Measurements from ENCODE around the gene GLS. TPM values are rescaled to one million over a fixed set of nuclear protein-coding genes. Genes with fewer than 3 reads are reported as not detected.

GLS gene
- total RNA-seq, 2 experiments from 2014 or later: 218 to 227 TPM

- H3K4me3 Mint-ChIP-seq: no peak overlapping the region
- ATAC-seq (no peak), DNase-seq (no peak)
- no peak overlapping the region for H3K27ac Mint-ChIP-seq
- ChIA-PET CTCF (interaction anchor here (1.2 to 2.7 kb wide), 6 partner anchors 8 to 262 kb away, joined by 3 to 8 read pairs (median 6); no protein-coding TSS in a partner anchor), POLR2A (interaction anchor here (1.3 to 2.4 kb wide), 2 partner anchors 11 to 43 kb away, joined by 3 to 34 read pairs; partner anchors contain the start of gene GLS)
- H3K36me3 Mint-ChIP-seq (ENCODE audit: low read depth): peaks cover 56% of the 10 kb centered on the region
- no peak for TF ChIP-seq CTCF (IDR thresholded peaks at IDR 0.05)
- H3K9me3 Mint-ChIP-seq: no peaks in the 10 kb centered on the region
- H3K27me3 Mint-ChIP-seq: no peaks in the 10 kb centered on the region
- intact Hi-C loops (cut with micrococcal nuclease): no loop called here
- H3K4me1 Mint-ChIP-seq (ENCODE audit: low read depth): peaks cover 67% of the 10 kb centered on the region
These were observed 12.5 kb downstream of the GLS start for GRCh38 chr2:190893157-190893556.

- Mint-ChIP-seq H3K4me3 (no peak overlapping the region), H3K27me3 (no peaks in the 10 kb centered on the region), H3K9me3 (no peaks in the 10 kb centered on the region), H3K36me3 (ENCODE audit: low read depth) (peaks cover 42% of the 10 kb centered on the region), H3K4me1 (ENCODE audit: low read depth) (peaks cover 40% of the 10 kb centered on the region), H3K27ac (peak overlapping the region; percentile 39)
- CTCF ChIA-PET: no interaction called here
- no peak for DNase-seq
- no peak for TF ChIP-seq CTCF (IDR thresholded peaks at IDR 0.05)
- POLR2A ChIA-PET: no interaction called here
- no peak for ATAC-seq
- intact Hi-C loops (cut with micrococcal nuclease): no loop called here
These were observed 15.9 kb downstream of the GLS start for GRCh38 chr2:190896477-190896876.

DNA sequence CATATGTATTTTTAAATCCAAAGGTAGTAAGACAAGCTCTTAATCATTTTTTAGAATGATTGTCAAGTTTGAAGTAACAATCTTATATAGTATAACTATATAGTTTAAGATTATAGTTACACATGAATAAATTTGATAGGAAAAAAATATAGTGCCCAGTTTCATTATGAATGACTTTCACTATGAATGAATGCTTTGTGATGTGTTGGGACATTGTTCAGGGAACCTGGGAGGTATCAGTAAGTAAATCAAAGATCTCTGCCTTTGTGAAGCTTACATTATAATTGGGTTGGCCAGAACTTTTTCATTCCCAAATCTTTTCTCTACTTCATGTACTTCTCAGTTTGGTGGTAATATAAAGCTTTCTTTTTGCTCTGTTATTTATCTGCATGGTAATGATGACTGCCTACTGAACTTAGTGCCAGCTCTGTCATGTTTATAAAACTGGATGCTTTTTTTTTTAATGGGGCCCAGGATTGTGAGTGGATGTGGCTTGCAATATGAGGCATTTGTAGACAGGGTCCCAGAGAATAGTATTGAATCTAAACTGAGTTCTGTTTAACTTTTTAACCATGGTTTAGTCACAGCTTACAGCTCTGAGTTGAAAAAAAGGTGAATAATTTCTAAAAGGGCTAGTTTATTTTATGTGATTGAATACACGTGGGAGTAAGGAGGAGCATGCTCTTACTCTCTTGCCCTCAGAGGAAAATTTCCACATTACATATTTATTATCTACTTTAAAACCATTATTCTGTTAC is 23.3 kb downstream of the GLS start:
- H3K27me3 Mint-ChIP-seq: no peaks in the 10 kb centered on the region
- peak; percentile 75 for ATAC-seq
- TF ChIP-seq CTCF (IDR thresholded peaks at IDR 0.05): no peak
- CTCF ChIA-PET: interaction anchor here (0.6 to 1.3 kb wide), 6 partner anchors 16 to 110 kb away, joined by 3 to 8 read pairs (median 3); no protein-coding TSS in a partner anchor
- POLR2A ChIA-PET: interaction anchor here (0.7 to 1.3 kb wide), 4 partner anchors 17 to 70 kb away, joined by 3 to 6 read pairs (median 3); partner anchors contain the start of gene GLS
- intact Hi-C loops (cut with micrococcal nuclease): no loop called here
- H3K27ac Mint-ChIP-seq: peak overlapping the region; percentile 56
- H3K36me3 Mint-ChIP-seq (ENCODE audit: low read depth): peaks cover 44% of the 10 kb centered on the region
- no peaks in the 10 kb centered on the region for H3K9me3 Mint-ChIP-seq
- peaks cover 41% of the 10 kb centered on the region for H3K4me1 Mint-ChIP-seq (ENCODE audit: low read depth)
- DNase-seq: no peak
- H3K4me3 Mint-ChIP-seq: no peak overlapping the region

DNA sequence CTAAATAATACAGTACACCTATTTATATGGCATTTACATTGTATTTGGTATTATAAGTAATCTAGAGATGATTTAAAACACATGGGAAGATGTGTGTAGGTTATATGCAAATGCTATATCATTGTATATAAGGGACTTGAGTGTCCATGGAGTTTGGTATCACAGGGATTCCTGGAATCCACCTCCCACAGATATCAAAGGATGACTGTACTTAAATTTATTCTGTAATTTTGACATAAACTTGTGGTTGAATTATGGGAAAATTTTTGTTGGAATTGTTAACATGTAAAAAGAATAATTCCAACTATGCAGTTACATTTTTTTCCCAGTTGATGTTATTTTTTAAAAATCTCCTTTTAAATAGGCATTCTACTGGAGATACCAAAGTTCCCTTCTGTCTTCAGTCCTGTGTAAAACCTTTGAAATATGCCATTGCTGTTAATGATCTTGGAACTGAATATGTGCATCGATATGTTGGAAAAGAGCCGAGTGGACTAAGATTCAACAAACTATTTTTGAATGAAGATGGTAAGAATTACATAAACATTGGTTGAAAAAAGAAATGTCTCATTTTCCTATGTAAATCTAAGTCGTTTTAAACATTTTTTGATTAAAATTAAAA is 24.1 kb downstream of the GLS start:
- intact Hi-C loops (cut with micrococcal nuclease): no loop called here
- Mint-ChIP-seq H3K36me3 (ENCODE audit: low read depth) (peaks cover 47% of the 10 kb centered on the region), H3K27me3 (no peaks in the 10 kb centered on the region), H3K4me3 (no peak overlapping the region), H3K4me1 (ENCODE audit: low read depth) (peaks cover 44% of the 10 kb centered on the region), H3K27ac (peak overlapping the region; percentile 66), H3K9me3 (no peaks in the 10 kb centered on the region)
- DNase-seq (no peak), ATAC-seq (no peak)
- CTCF ChIA-PET: interaction anchor here (1.3 kb wide), 1 partner anchor 27 kb away, joined by 3 read pairs; no protein-coding TSS in a partner anchor
- POLR2A ChIA-PET: interaction anchor here (1.0 kb wide), 1 partner anchor 69 kb away, joined by 3 read pairs; no protein-coding TSS in a partner anchor
- no peak for TF ChIP-seq CTCF (IDR thresholded peaks at IDR 0.05)

DNA sequence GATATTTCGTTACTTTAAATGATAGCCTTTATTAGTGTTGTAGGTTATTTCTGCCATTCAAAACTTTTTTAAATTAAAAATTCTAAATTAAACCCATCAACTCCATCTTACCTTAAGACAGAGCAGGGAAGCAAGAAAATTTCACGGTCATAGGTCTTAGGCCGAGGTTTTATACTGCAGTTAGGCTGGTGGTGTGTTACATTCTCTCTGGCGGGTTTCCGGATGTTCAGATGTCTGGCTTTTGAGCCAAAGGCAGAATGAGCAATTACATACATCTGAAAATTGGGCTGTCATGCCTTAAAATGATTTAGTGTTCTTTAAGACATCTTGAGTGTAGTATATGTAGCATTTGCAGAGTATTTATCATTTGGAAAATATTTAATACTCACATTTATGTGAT is 27.9 kb downstream of the GLS start:
- ATAC-seq (no peak), DNase-seq (no peak)
- POLR2A ChIA-PET: interaction anchor here (0.6 kb wide), 1 partner anchor 119 kb away, joined by 3 read pairs; no protein-coding TSS in a partner anchor
- H3K27me3 Mint-ChIP-seq: no peaks in the 10 kb centered on the region
- CTCF ChIA-PET: no interaction called here
- peaks cover 47% of the 10 kb centered on the region for H3K36me3 Mint-ChIP-seq (ENCODE audit: low read depth)
- no peak overlapping the region for H3K27ac Mint-ChIP-seq
- intact Hi-C loops (cut with micrococcal nuclease): no loop called here
- no peak for TF ChIP-seq CTCF (IDR thresholded peaks at IDR 0.05)
- no peak overlapping the region for H3K4me3 Mint-ChIP-seq
- H3K9me3 Mint-ChIP-seq: no peaks in the 10 kb centered on the region
- peaks cover 54% of the 10 kb centered on the region for H3K4me1 Mint-ChIP-seq (ENCODE audit: low read depth)
